IgD-negative memory B cell (primary cell): ENCODE measurements around the gene EEA1. TPM values are rescaled to one million over a fixed set of nuclear protein-coding genes. Genes with fewer than 3 reads are reported as not detected.

Experiments used
- H3K27ac Mint-ChIP-seq, 3 donors: one replicate each; pipeline ENCODE4 v1.8.0; 2020 to 2022; ENCODE audit warnings: mild to moderate bottlenecking in 3 of 3, mixed read lengths in 3 of 3, moderate library complexity in 1 of 3
- H3K27me3 Mint-ChIP-seq: one replicate; pipeline ENCODE4 v1.8.0; 2021; ENCODE audit warnings: mixed read lengths
- H3K36me3 Mint-ChIP-seq: one replicate; pipeline ENCODE4 v1.8.0; 2020; ENCODE audit warnings: mild to moderate bottlenecking, mixed read lengths
- H3K4me1 Mint-ChIP-seq, 3 donors: one replicate each; pipeline ENCODE4 v1.8.0; 2020 to 2022; ENCODE audit warnings: mixed read lengths in 3 of 3, mild to moderate bottlenecking in 1 of 3
- H3K4me3 Mint-ChIP-seq, 4 donors: one replicate each; pipeline ENCODE4 v1.8.0; 2020 to 2022; ENCODE audit warnings: mild to moderate bottlenecking in 4 of 4, mixed read lengths in 4 of 4, moderate library complexity in 3 of 4
- H3K9me3 Mint-ChIP-seq, 3 donors: one replicate each; pipeline ENCODE4 v1.8.0; 2020 to 2021; ENCODE audit warnings: mixed read lengths in 3 of 3, mild to moderate bottlenecking in 1 of 3
- polyA plus RNA-seq: library from polyadenylated mRNA; unstranded; fragments of 300-500 nt; fragmentation: Illumina TruSeq; gene quantifications from one replicate; pipeline ENCODE4 v1.2.3, GENCODE V29; 2021

EEA1 gene
- polyA plus RNA-seq, 1 donor from 2014 or later: 20.5 TPM

DNA sequence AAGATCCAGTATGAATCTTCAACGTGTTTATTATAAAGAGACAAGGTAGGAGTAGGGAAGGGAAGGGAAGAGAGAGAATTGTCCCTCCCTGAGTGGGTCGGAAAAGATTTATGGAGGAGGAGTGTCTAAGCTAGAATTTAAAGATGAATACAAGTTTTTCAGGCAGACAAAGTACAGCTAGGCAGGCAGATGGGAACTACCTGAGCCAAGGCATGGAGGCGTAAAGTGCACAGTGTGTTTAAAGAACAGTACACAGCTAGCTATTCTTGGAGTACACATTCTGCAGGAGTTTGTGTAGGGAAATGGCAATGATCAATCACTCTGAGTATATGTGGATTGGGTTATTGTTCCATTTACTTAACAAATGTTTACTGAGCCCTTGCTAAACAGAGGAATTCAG, 206.2 kb downstream of the EEA1 start:
- Mint-ChIP-seq H3K27ac (no peak overlapping the region), H3K9me3 (peaks cover 0 to 13% (median 4%) of the 10 kb centered on the region in 3 donors), H3K27me3 (no peaks in the 10 kb centered on the region), H3K36me3 (peaks cover 29% of the 10 kb centered on the region), H3K4me1 (peaks cover 0 to 5% (median 0%) of the 10 kb centered on the region in 3 donors), H3K4me3 (no peak overlapping the region)

DNA sequence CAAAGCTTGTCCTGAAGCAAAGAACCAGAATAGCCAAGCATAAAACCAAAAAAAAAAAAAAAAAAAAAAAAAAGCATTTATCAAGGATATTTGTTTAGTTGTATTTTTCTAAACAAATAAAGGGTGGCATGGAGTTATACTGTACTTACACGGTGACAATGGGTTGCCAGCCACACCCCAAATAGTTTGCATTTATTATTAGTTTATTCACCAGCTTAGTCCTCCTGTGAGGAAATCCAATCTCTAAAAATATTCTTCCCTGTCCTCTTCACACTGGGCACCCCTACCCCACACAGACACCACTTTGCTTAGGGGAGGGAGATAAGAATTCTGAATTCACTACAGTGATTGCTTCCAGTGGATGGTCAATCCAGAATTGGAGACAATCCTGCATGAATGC, 207.4 kb downstream of the EEA1 start:
- Mint-ChIP-seq H3K4me3 (no peak overlapping the region), H3K9me3 (peaks cover 0 to 13% (median 4%) of the 10 kb centered on the region in 3 donors), H3K36me3 (peaks cover 24% of the 10 kb centered on the region), H3K4me1 (peaks cover under 1 to 5% (median 2%) of the 10 kb centered on the region in 3 donors), H3K27me3 (no peaks in the 10 kb centered on the region), H3K27ac (no peak overlapping the region)

DNA sequence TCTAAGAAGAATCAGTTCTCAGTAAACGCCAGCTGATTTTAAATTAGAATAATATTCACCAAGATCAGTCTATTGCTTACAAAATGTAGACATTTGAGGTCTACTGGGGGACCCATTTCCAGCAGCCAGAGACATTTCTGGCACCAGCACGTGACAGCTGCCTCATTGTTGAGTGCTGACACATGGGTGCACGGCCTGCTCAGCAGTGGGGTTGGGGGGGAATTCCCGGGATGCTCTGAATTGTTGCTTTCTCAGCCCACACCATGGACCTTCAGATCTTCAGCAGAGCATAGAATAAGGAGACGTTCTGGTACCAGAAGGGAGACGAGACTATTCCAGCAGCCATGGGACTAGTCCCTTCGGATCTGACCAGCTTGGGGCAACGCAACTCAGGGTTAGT, 208.0 kb downstream of the EEA1 start:
- peaks cover 0 to 13% (median 4%) of the 10 kb centered on the region in 3 donors for H3K9me3 Mint-ChIP-seq
- H3K4me3 Mint-ChIP-seq: no peak overlapping the region
- no peaks in the 10 kb centered on the region for H3K27me3 Mint-ChIP-seq
- peaks cover 27% of the 10 kb centered on the region for H3K36me3 Mint-ChIP-seq
- H3K27ac Mint-ChIP-seq: no peak overlapping the region
- peaks cover 2 to 5% (median 4%) of the 10 kb centered on the region in 3 donors for H3K4me1 Mint-ChIP-seq

Other genes starting within 250 kb of the EEA1 start
- gene PLEKHG7, start 226.3 kb downstream of the EEA1 start, polyA plus RNA-seq: 12.0 TPM